Left ventricle myocardium inferior (tissue), 1 donor: ENCODE measurements around the gene ANKRD45. TPM values are rescaled to one million over a fixed set of nuclear protein-coding genes. Genes with fewer than 3 reads are reported as not detected.
"Not testable (repeated sequence)": the region's sequence is repeated elsewhere in the genome, so short reads cannot be mapped to it uniquely, and the experiment has no call there.

Experiments
- DNase-seq: peaks from one replicate; pipeline ENCODE4 v3.0.0-alpha.2; 2020
- H3K27ac ChIP-seq: fragments of 200-600 bp; replicated peaks from 2 replicates; pipeline ENCODE4 v1.8.0; 2021
- H3K27me3 ChIP-seq: fragments of 200-600 bp; 2 replicates; pipeline ENCODE4 v1.8.0; 2021; ENCODE audit warnings: low read depth
- H3K36me3 ChIP-seq: fragments of 200-600 bp; 2 replicates; pipeline ENCODE4 v1.8.0; 2021
- H3K4me1 ChIP-seq: fragments of 200-600 bp; 2 replicates; pipeline ENCODE4 v1.8.0; 2021
- H3K4me3 ChIP-seq: fragments of 200-600 bp; 2 replicates; pipeline ENCODE4 v1.8.0; 2021; ENCODE audit warnings: mild to moderate bottlenecking, moderate library complexity
- H3K9me3 ChIP-seq: fragments of 200-600 bp; replicated peaks from 2 replicates; pipeline ENCODE4 v1.8.0; 2021
- CTCF ChIP-seq: fragments of 200-600 bp; IDR thresholded peaks from 2 replicates; pipeline ENCODE4 v1.8.0; 2021; ENCODE audit warnings: antibody characterized with exemption, mild to moderate bottlenecking, borderline replicate concordance
- intact Hi-C: fragments of 100-400 bp; cut with micrococcal nuclease; formaldehyde crosslinking; loops from one replicate; pipeline ENCODE4 v1.11.0; 2022
- total RNA-seq: library from RNA; stranded (reverse); fragmentation: NEBNext Ultra II Directional; extraction: Animal tissue kit (Norgen Biotek cat#: 25700); gene quantifications from one replicate; pipeline ENCODE4 v1.2.1, GENCODE V29; 2021
- donor health status: DM: no; HTN: yes; CAD: no; lungs with severe emphysema.

ANKRD45 gene
- total RNA-seq, 1 donor from 2014 or later = 0.25 TPM

DNA sequence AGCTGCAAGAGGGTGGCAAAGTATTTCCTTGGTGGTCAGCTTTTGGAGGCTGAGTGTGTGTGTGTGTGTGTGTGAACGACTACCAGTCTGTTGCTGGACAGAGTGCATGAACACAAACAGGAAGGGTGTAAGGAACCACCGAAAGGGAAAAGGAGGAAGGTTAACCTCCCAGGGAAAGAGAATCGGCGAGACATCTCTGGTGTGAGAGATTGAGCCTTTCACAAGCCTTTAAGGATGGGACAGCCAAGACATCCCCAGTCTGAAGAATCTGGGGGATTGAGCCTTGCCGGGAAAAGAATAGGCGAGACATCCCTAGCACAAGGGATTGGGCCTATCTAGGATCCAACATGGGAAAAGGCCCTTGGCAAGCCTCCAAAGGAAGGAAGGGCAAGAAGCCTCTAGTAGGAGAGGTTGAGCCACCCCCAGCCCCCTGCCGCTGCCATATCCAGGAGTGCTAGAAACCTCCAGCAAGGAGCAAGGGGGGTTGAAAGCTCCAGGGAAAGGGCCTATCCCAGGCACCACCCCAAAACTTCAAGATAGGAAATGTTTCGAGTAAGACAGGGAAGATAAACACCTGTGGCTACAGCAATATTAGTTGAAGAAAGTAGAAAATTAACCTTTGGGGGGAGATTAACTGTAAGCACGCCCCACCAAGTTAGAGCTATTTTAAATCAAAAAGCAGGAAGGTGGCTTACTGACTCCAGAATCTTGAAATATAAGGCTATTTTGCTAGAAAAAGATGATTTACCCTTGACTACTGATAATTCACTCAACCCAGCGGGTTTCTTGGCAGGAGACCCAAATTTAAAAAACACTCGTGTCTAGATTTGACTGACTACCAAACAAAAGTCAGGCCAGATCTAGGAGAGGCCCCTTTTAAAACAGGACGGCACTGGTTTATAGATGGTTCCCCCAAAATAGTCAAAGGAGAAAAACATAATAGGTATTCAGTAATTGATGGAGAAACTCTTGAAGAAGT is 31.3 kb downstream of the ANKRD45 start:
- Histone ChIP-seq H3K27me3 (no peaks in the 10 kb centered on the region), H3K9me3 (peaks cover 15% of the 10 kb centered on the region), H3K27ac (no peak overlapping the region), H3K4me1 (no peaks in the 10 kb centered on the region), H3K4me3 (no peak overlapping the region), H3K36me3 (no peaks in the 10 kb centered on the region)
- intact Hi-C loops = no loop called here
- DNase-seq = no peak
- no peak for TF ChIP-seq CTCF

DNA sequence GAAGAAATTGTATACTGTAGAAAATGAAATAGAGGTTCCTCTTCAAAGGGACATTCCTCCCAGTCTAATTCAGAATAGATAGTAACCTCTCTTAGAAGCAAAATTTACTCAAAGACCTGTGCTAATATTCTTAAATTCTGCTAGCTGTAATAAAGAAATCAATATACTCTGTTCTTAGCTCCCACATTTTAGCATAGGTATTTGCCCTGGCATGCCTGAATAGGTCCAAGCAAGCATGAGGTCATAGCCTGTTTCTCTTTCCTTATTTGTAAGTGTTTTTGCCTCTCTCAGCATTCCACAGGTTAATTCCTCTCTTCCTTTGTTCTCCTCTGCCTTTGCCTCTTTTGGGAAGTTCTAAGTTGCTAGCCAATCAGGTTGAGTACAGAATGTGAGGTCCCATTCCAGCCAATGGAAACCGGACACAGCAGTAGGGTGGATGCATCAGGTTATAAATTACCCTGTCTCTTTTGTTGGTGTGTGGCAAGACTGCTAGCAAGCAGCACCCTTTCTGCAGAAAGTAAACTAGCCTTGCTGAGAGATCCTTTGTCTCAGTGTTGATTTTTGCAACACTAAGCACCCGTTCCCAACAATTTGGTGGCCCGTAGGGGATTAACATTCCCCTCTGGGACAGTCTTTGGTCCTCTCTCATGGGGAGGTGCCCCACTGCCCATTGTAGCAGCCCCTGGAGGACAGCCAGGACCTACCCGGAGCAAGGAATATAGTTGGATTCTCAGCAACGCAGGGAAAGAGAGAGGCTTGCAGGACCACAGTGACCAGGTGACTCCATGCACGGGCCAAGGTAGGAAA is 32.2 kb downstream of the ANKRD45 start:
- H3K4me3 ChIP-seq, DNase-seq, H3K4me1 ChIP-seq, intact Hi-C loops, H3K36me3 ChIP-seq, H3K27ac ChIP-seq, H3K27me3 ChIP-seq: not testable (repeated sequence)
- H3K9me3 ChIP-seq = peaks cover 22% of the 10 kb centered on the region

DNA sequence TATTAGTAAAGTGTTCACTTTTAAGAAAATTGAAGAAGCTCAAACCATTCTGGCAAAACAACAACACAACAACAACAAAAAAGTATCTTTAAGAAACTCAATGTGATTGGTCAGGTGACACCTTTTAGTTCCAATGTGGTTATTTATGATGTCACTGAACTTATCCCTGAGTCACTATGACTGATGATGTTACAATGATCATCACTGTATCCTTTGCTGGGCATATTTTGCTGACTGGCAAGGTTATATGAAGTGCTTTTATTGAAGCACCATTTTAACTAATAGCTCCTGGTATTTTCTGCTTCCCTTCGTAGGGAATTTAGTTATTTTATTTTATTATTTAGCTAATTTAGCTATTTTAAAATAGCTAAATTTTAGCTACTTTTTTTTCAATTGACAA is 34.5 kb downstream of the ANKRD45 start, which contains the start of gene TEX50:
TEX50 (plus strand) TSS at position 223 of the 400 bp plus-strand sequence. CDS start 184 bp downstream, outside the sequence.
- no peak for DNase-seq
- Histone ChIP-seq H3K36me3 (no peaks in the 10 kb centered on the region), H3K4me3 (no peak within 1 kb of the TSS), H3K27me3 (no peaks in the 10 kb centered on the region), H3K4me1 (no peaks in the 10 kb centered on the region), H3K27ac (no peak within 1 kb of the TSS), H3K9me3 (peaks cover 22% of the 10 kb centered on the region)
- TF ChIP-seq CTCF = no peak
- intact Hi-C loops = no loop called here

DNA sequence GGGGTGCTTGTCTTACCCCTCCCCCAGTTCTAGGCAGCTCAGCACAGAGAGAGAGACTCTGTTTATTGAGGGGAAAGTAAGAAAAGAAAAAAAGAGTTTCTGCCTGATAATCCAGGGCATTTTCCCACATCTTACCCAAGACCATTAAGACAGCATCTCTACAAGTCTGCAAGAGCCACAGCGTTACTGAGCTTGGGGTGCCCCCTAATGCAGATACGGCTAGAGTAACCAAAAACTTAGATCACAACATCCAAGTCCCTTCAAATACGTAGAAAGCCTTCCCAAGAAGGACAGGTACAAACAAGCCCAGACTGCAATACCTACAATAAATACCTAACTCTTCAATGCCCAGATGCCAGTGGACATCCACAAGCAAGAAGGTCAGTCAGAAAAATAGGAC is 40.8 kb downstream of the ANKRD45 start:
- Histone ChIP-seq H3K9me3 (peaks cover 12% of the 10 kb centered on the region), H3K4me3 (no peak overlapping the region), H3K27ac (no peak overlapping the region), H3K36me3 (no peaks in the 10 kb centered on the region), H3K4me1 (no peaks in the 10 kb centered on the region), H3K27me3 (no peaks in the 10 kb centered on the region)
- intact Hi-C loops = no loop called here
- DNase-seq = no peak
- no peak for TF ChIP-seq CTCF

DNA sequence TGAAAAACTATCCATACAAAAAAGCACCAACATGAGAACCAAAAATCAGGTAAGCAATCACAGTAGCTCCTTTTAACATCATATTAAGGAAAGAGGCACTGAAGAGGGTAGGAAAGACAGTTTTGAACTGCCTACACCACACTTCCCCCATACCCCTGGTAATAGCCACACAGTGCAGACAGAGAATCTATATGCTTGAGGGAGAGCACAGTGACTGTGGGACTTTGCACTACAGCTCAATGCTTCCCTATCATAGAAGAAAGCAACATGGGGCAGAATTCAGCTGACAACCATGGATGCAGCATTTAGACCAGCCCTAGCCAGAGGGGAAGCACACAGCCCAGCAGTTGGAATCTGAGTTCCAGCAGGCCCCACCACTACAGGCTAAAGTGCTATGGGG is 42.4 kb downstream of the ANKRD45 start:
- no peak overlapping the region for H3K27ac ChIP-seq
- peaks cover 13% of the 10 kb centered on the region for H3K9me3 ChIP-seq
- intact Hi-C loops = no loop called here
- no peaks in the 10 kb centered on the region for H3K36me3 ChIP-seq
- H3K4me3 ChIP-seq = no peak overlapping the region
- H3K4me1 ChIP-seq = no peaks in the 10 kb centered on the region
- DNase-seq = no peak
- TF ChIP-seq CTCF = no peak
- H3K27me3 ChIP-seq = no peaks in the 10 kb centered on the region
